Gastrocnemius medialis (tissue), 4 donors: ENCODE results near the gene LDHAL6A. TPM values are rescaled to one million over a fixed set of nuclear protein-coding genes. Genes with fewer than 3 reads are reported as not detected.

Experiments
- ATAC-seq, 2 donors: fragments of 150-250 bp; one replicate each; pipeline ENCODE4 v1.9.1; 2016
- DNase-seq, 2 donors: peaks; one replicate each; pipeline ENCODE4 v3.0.0-alpha.2; 2019
- H3K27ac ChIP-seq, 4 donors: fragments of 200-600 bp; sonication (generic); 1 replicate in 1 of 4; 2 replicates in 3 of 4; pipeline ENCODE4 v1.5.1; 2016 to 2018; ENCODE audit warnings: mild to moderate bottlenecking in 2 of 4, moderate library complexity in 1 of 4
- H3K27me3 ChIP-seq, 3 donors: fragments of 200-600 bp; sonication (generic) in 2 of 3; 1 replicate in 1 of 3; 2 replicates in 2 of 3; pipeline versions ENCODE4 v1.5.1 to v1.6.0; 2016 to 2019; ENCODE audit warnings: mild to moderate bottlenecking in 1 of 3, moderate library complexity in 1 of 3
- H3K36me3 ChIP-seq, 2 donors: fragments of 200-600 bp; sonication (generic) in 1 of 2; one replicate each; pipeline ENCODE4 v1.5.1; 2017 to 2018
- H3K4me1 ChIP-seq, 2 donors: fragments of 200-600 bp; sonication (generic) in 1 of 2; one replicate each; pipeline ENCODE4 v1.5.1; 2016 to 2017; ENCODE audit warnings: mild to moderate bottlenecking in 2 of 2
- H3K4me3 ChIP-seq, 4 donors: fragments of 200-600 bp; sonication (generic) in 3 of 4; 1 replicate in 1 of 4; 2 replicates in 3 of 4; pipeline ENCODE4 v1.5.1; 2016 to 2019; ENCODE audit warnings: mild to moderate bottlenecking in 2 of 4
- H3K9me3 ChIP-seq, 3 donors: fragments of 200-600 bp; sonication (generic) in 2 of 3; 1 replicate in 1 of 3; 2 replicates in 2 of 3; pipeline ENCODE4 v1.5.1; 2016 to 2019
- POLR2A ChIP-seq, 2 donors: fragments of 450-650 bp; IDR thresholded peaks; one replicate each; pipeline ENCODE4 v1.6.1; 2017; ENCODE audit warnings: antibody characterized with exemption in 2 of 2, mild to moderate bottlenecking in 2 of 2, moderate library complexity in 2 of 2
- in situ Hi-C, 4 donors: fragments of 200-750 bp; cut with MboI; loops; one replicate each; pipeline versions ENCODE4 v1.15.0 to v1.8.0; 2017; ENCODE audit warnings: low sequenced_read_pairs in 4 of 4
- intact Hi-C: fragments of 100-400 bp; cut with DNase I; formaldehyde crosslinking; loops from one replicate; pipeline ENCODE4 v1.15.1; 2023; ENCODE audit warnings: low total_unique reads
- total RNA-seq, 4 donors: library from RNA; depleted of rRNA; stranded (reverse); fragments of >200 nt; gene quantifications; one replicate each; pipeline versions ENCODE4 v1.1.0 to v1.2.3, GENCODE V29; 2016
- TF ChIP-seq, protein P1 (sequence below), 5 experiments: fragments of 450-650 bp in 3 of 5; fragments of 200-600 bp in 2 of 5; sonication (generic) in 2 of 5; IDR thresholded peaks in 4 of 5; conservative IDR thresholded peaks in 1 of 5; 1 replicate in 4 of 5; 2 replicates in 1 of 5; pipeline ENCODE4 v1.5.1; 2016 to 2019; ENCODE audit warnings: antibody characterized with exemption in 5 of 5, mild to moderate bottlenecking in 3 of 5, moderate library complexity in 3 of 5

The LDHAL6A gene
- total RNA-seq, 4 donors from 2014 or later: not detected

DNA sequence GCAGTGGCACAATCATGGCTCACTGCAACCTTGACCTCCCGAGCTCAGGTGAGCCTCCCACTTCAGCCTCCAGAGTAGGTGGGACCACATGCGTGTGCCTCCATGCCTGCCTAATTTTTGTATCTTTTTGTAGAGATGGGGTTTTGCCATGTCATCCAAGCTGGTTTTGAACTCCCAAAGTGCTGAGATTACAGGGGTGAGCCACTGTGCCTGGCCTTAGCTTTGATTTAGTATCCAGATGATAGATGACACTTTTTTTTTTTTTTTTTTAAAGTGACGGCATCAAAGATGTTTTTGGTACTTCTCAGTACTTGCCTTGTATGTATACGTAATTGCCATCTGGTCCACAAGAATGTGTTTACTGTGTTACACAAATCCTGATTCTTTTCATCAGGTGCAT is 23.4 kb downstream of the LDHAL6A start:
- no peaks in the 10 kb centered on the region for H3K27me3 ChIP-seq
- intact Hi-C loops: no loop called here
- H3K4me1 ChIP-seq: no peaks in the 10 kb centered on the region
- H3K27ac ChIP-seq: no peak overlapping the region
- TF ChIP-seq, protein P1, sequence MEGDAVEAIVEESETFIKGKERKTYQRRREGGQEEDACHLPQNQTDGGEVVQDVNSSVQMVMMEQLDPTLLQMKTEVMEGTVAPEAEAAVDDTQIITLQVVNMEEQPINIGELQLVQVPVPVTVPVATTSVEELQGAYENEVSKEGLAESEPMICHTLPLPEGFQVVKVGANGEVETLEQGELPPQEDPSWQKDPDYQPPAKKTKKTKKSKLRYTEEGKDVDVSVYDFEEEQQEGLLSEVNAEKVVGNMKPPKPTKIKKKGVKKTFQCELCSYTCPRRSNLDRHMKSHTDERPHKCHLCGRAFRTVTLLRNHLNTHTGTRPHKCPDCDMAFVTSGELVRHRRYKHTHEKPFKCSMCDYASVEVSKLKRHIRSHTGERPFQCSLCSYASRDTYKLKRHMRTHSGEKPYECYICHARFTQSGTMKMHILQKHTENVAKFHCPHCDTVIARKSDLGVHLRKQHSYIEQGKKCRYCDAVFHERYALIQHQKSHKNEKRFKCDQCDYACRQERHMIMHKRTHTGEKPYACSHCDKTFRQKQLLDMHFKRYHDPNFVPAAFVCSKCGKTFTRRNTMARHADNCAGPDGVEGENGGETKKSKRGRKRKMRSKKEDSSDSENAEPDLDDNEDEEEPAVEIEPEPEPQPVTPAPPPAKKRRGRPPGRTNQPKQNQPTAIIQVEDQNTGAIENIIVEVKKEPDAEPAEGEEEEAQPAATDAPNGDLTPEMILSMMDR (IDR thresholded peaks at IDR 0.05 in 4 of 5, conservative IDR thresholded peaks at IDR 0.05 in 1 of 5): no peak
- TF ChIP-seq POLR2A (IDR thresholded peaks at IDR 0.05): no peak
- peaks cover 2 to 94% of the 10 kb centered on the region in 2 donors for H3K36me3 ChIP-seq
- no peaks in the 10 kb centered on the region for H3K9me3 ChIP-seq
- in situ Hi-C loops: no loop called here
- no peak for DNase-seq
- no peak overlapping the region for H3K4me3 ChIP-seq
- ATAC-seq: no peak

DNA sequence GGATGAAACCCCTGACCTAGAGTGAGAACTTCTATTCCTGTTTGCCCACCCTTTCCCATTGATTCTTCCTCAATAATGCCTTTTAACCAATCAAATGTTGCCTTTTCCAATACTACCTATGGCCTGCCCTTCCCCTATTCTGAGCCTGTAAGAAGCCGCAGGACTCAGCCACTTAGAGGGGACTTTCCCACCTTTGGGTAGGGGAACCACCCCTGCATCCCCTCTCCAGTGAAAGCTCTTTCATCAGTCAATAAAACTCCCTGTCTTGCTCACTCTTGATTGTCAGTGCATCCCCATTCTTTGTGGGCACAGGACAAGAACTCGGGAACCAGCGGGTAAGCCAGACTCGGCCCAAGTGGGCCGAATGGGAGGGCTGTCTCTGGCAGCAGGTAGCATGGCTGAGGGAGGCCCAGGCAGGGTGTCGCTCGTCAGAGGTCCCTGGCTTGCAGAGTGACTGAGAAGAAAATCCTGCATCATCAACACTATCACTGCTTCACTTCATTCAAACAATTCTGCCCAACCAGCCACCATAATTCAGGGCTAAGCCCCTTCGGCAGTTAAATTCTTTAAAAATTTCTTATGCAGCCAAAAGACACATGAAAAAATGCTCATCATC is 30.4 kb downstream of the LDHAL6A start:
- DNase-seq (no peak), ATAC-seq (no peak)
- in situ Hi-C loops (no loop called here), intact Hi-C loops (no loop called here)
- TF ChIP-seq, protein P1 (IDR thresholded peaks at IDR 0.05 in 4 of 5, conservative IDR thresholded peaks at IDR 0.05 in 1 of 5): no peak
- no peak for TF ChIP-seq POLR2A (IDR thresholded peaks at IDR 0.05)
- H3K36me3 ChIP-seq: peaks cover 2 to 46% of the 10 kb centered on the region in 2 donors
- H3K4me3 ChIP-seq: no peak overlapping the region
- H3K4me1 ChIP-seq: no peaks in the 10 kb centered on the region
- no peak overlapping the region for H3K27ac ChIP-seq
- no peaks in the 10 kb centered on the region for H3K27me3 ChIP-seq
- no peaks in the 10 kb centered on the region for H3K9me3 ChIP-seq

DNA sequence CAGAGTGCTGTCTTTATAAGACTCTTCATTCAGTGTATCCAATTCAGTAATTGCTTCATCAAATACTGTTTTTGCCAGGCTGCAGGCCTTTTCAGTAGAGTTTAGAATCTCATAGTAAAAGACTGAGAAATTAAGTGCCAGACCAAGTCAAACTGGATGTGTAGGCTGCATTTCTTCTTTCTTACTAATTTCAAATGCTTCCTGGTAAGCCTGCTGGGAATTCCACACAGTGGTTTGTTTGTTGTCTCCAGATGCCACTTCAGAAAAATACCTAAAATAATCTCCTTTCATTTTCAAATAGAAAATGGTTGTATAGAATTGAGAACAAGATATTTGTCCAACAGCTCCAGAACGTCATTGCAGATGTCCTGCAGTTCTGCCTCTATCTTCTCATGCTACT is 34.7 kb downstream of the LDHAL6A start:
- in situ Hi-C loops: no loop called here
- Histone ChIP-seq H3K27me3 (no peaks in the 10 kb centered on the region), H3K27ac (no peak overlapping the region), H3K4me3 (no peak overlapping the region), H3K9me3 (no peaks in the 10 kb centered on the region), H3K36me3 (peaks cover 0 to 35% of the 10 kb centered on the region in 2 donors), H3K4me1 (peaks cover 9 to 14% of the 10 kb centered on the region in 2 donors)
- intact Hi-C loops: no loop called here
- no peak for DNase-seq
- no peak for ATAC-seq
- no peak for TF ChIP-seq POLR2A (IDR thresholded peaks at IDR 0.05)

DNA sequence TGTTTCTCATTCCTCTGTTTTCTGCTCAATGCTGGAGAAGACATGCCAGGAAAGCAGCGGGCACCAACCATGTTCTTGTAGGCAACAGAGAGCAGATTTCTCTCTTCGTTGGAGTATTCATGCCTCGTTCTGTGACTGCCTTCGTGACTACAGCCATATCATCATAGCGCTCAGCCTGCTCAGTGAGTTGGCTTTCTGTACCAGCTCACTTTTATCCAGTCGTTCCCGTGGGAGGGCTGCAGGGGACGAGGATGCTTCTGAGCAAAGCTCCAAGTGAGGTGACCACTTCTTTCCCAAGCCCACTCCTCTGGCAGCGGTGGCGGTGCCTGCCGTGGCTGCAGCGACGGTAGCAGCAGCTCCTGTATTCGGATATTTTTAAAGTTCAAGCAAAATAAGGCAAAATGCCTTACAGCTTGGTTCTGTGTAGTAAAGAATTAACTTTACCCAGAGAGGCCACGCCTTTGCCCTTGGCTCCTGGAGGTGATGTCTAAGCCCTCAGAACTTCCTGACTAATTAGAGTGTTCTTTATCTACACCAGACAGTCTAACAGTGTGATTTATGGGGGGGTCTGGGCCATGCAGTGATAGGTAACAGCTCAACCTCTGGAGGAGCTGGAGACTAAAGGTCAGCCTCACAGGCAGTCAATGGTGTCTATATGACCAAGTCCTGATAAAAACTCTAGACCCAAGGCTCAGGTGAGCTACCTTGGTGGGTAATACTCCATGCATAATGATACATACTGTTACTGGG is 35.3 kb downstream of the LDHAL6A start:
- no peaks in the 10 kb centered on the region for H3K27me3 ChIP-seq
- in situ Hi-C loops: no loop called here
- no peaks in the 10 kb centered on the region for H3K9me3 ChIP-seq
- DNase-seq (no peak), ATAC-seq (no peak)
- no peak for TF ChIP-seq POLR2A (IDR thresholded peaks at IDR 0.05)
- TF ChIP-seq, protein P1 (IDR thresholded peaks at IDR 0.05 in 4 of 5, conservative IDR thresholded peaks at IDR 0.05 in 1 of 5): no peak
- H3K36me3 ChIP-seq: peaks cover 0 to 29% of the 10 kb centered on the region in 2 donors
- intact Hi-C loops: no loop called here
- no peak overlapping the region for H3K4me3 ChIP-seq
- H3K27ac ChIP-seq: peak overlapping the region in 1 of 4 donors; percentile 56
- H3K4me1 ChIP-seq: peaks cover 9 to 14% of the 10 kb centered on the region in 2 donors

DNA sequence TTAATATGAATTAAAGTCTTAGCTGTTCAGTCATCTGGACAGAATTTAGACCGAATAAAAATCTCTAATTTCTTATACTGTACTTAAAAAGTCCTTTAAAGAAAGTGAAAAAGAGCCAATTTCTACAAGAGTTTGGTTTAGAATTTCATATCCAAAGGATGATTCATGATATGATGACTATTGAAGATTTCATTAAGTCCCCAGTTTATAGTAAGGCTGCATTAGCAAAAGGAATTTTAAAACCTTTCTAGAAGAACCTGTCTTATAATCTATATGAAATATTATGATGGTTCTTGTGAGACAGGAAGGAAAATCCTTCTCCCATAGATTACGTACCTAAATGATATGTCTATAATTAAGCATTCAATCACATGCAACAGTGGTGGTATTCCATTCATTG is 36.3 kb downstream of the LDHAL6A start:
- no peaks in the 10 kb centered on the region for H3K27me3 ChIP-seq
- peaks cover 0 to 30% of the 10 kb centered on the region in 2 donors for H3K36me3 ChIP-seq
- DNase-seq: no peak
- intact Hi-C loops: no loop called here
- TF ChIP-seq, protein P1 (IDR thresholded peaks at IDR 0.05 in 4 of 5, conservative IDR thresholded peaks at IDR 0.05 in 1 of 5): no peak
- TF ChIP-seq POLR2A (IDR thresholded peaks at IDR 0.05): no peak
- peak overlapping the region in 1 of 4 donors; percentile 56 for H3K27ac ChIP-seq
- H3K9me3 ChIP-seq: no peaks in the 10 kb centered on the region
- in situ Hi-C loops: no loop called here
- H3K4me3 ChIP-seq: no peak overlapping the region
- no peak for ATAC-seq
- peaks cover 9 to 14% of the 10 kb centered on the region in 2 donors for H3K4me1 ChIP-seq
